HEK293 (cell line): Measurements from ENCODE around the gene HTT.

Source experiments
- CTCF ChIA-PET: fragments of 350-600 bp; formaldehyde crosslinking; extraction: SDS; loops from one replicate; lab custom pipeline; 2021; ENCODE audit warnings: antibody characterized with exemption; lab: Yijun Ruan, JAX
- POLR2A ChIA-PET: fragments of 300-600 bp; formaldehyde crosslinking; extraction: SDS; loops from one replicate; lab custom pipeline; 2020; ENCODE audit warnings: antibody characterized with exemption, inconsistent platforms; lab: Yijun Ruan, JAX
- H3K27ac ChIP-seq: fragments of 200-500 bp; sonication (Bioruptor generic); 2 replicates; pipeline ENCODE4 v1.5.1; 2014; ENCODE audit warnings: low read depth, low read length, control low read depth, inconsistent platforms; ENCODE audit errors: extremely low read depth
- H3K36me3 ChIP-seq, 2 experiments: fragments of 200-500 bp in 1 of 2; sonication (Bioruptor generic) in 1 of 2; 1 replicate in 1 of 2; 2 replicates in 1 of 2; pipeline ENCODE4 v1.5.1; 2014 to 2017; ENCODE audit warnings: inconsistent platforms in 2 of 2, low read length in 2 of 2; ENCODE audit not compliant: control insufficient read depth in 2 of 2, insufficient read depth in 1 of 2
- H3K4me1 ChIP-seq: fragments of 200-500 bp; sonication (Bioruptor generic); 2 replicates; pipeline ENCODE4 v1.5.1; 2014; ENCODE audit warnings: mild to moderate bottlenecking, low read length, inconsistent platforms; ENCODE audit not compliant: control insufficient read depth, insufficient read depth
- H3K4me3 ChIP-seq: 2 replicates; pipeline ENCODE4 v1.5.1; 2011; ENCODE audit warnings: low read depth, mild to moderate bottlenecking, control low read depth, low read length, moderate library complexity
- H3K9me3 ChIP-seq: fragments of 200-500 bp; sonication (Bioruptor generic); 2 replicates; pipeline ENCODE4 v1.5.1; 2014; ENCODE audit warnings: low read depth, low read length, inconsistent platforms; ENCODE audit not compliant: control insufficient read depth, insufficient read depth
- BCL11A ChIP-seq: fragments of 450-650 bp; formaldehyde crosslinking; IDR thresholded peaks from 2 replicates; pipeline ENCODE4 v1.5.1; 2016; ENCODE audit warnings: low read depth, missing biosample characterization, missing genetic modification characterization
- GLIS2 ChIP-seq: fragments of 450-650 bp; formaldehyde crosslinking; IDR thresholded peaks from 2 replicates; pipeline ENCODE4 v1.5.1; 2016; ENCODE audit warnings: missing biosample characterization, missing genetic modification characterization
- KLF16 ChIP-seq: fragments of 450-650 bp; formaldehyde crosslinking; IDR thresholded peaks from 2 replicates; pipeline ENCODE4 v1.5.1; 2017; ENCODE audit warnings: missing biosample characterization, missing genetic modification characterization
- KLF8 ChIP-seq: fragments of 450-650 bp; formaldehyde crosslinking; IDR thresholded peaks from 2 replicates; pipeline ENCODE4 v1.5.1; 2016; ENCODE audit warnings: missing biosample characterization, missing genetic modification characterization
- MYNN ChIP-seq: fragments of 450-650 bp; formaldehyde crosslinking; IDR thresholded peaks from 2 replicates; pipeline ENCODE4 v1.5.1; 2016; ENCODE audit warnings: missing biosample characterization, missing genetic modification characterization, borderline replicate concordance
- OSR2 ChIP-seq: fragments of 450-650 bp; formaldehyde crosslinking; IDR thresholded peaks from 2 replicates; pipeline ENCODE4 v1.5.1; 2016; ENCODE audit warnings: missing biosample characterization, missing genetic modification characterization
- RBAK ChIP-seq: fragments of 450-650 bp; formaldehyde crosslinking; IDR thresholded peaks from 2 replicates; pipeline ENCODE4 v1.5.1; 2016; ENCODE audit warnings: missing biosample characterization, missing genetic modification characterization
- SALL2 ChIP-seq: fragments of 450-650 bp; formaldehyde crosslinking; IDR thresholded peaks from 2 replicates; pipeline ENCODE4 v1.5.0; 2017; ENCODE audit warnings: missing biosample characterization, mild to moderate bottlenecking, missing genetic modification characterization, borderline replicate concordance
- SCRT2 ChIP-seq: fragments of 450-650 bp; formaldehyde crosslinking; IDR thresholded peaks from 2 replicates; pipeline ENCODE4 v1.5.1; 2016; ENCODE audit warnings: missing biosample characterization, missing genetic modification characterization
- SP2 ChIP-seq: fragments of 450-650 bp; formaldehyde crosslinking; IDR thresholded peaks from 2 replicates; pipeline ENCODE4 v1.5.1; 2016; ENCODE audit warnings: missing biosample characterization, missing genetic modification characterization
- ZBTB21 ChIP-seq: fragments of 450-650 bp; formaldehyde crosslinking; IDR thresholded peaks from 2 replicates; pipeline ENCODE4 v1.5.1; 2017; ENCODE audit warnings: missing biosample characterization, missing genetic modification characterization
- ZIC2 ChIP-seq: fragments of 450-650 bp; formaldehyde crosslinking; IDR thresholded peaks from 2 replicates; pipeline ENCODE4 v1.5.1; 2016; ENCODE audit warnings: missing biosample characterization, missing genetic modification characterization
- ZNF19 ChIP-seq: fragments of 450-650 bp; formaldehyde crosslinking; IDR thresholded peaks from 2 replicates; pipeline ENCODE4; 2016; ENCODE audit warnings: missing biosample characterization, missing genetic modification characterization, low read depth
- ZNF2 ChIP-seq: fragments of 450-650 bp; formaldehyde crosslinking; IDR thresholded peaks from 2 replicates; pipeline ENCODE4 v1.5.1; 2016; ENCODE audit warnings: missing biosample characterization, missing genetic modification characterization
- ZNF341 ChIP-seq: fragments of 450-650 bp; formaldehyde crosslinking; IDR thresholded peaks from 2 replicates; pipeline ENCODE4; 2016; ENCODE audit warnings: low read depth, missing biosample characterization, missing genetic modification characterization
- ZNF560 ChIP-seq: fragments of 450-650 bp; formaldehyde crosslinking; IDR thresholded peaks from 2 replicates; pipeline ENCODE4 v1.5.1; 2017; ENCODE audit warnings: missing biosample characterization, missing genetic modification characterization, borderline replicate concordance
- ZNF629 ChIP-seq: fragments of 450-650 bp; formaldehyde crosslinking; IDR thresholded peaks from 2 replicates; pipeline ENCODE4 v1.5.1; 2017; ENCODE audit warnings: missing biosample characterization, missing genetic modification characterization
- ZNF830 ChIP-seq: fragments of 450-650 bp; IDR thresholded peaks from 2 replicates; pipeline ENCODE4 v1.5.0; 2018; ENCODE audit warnings: missing biosample characterization, missing genetic modification characterization, low read depth, mild to moderate bottlenecking, moderate library complexity
- TF ChIP-seq, protein P1 (sequence below): fragments of 450-650 bp; formaldehyde crosslinking; IDR thresholded peaks from 2 replicates; pipeline ENCODE4 v1.5.1; 2016; ENCODE audit warnings: missing biosample characterization, missing genetic modification characterization
- TF ChIP-seq, protein P2 (sequence below): fragments of 450-650 bp; formaldehyde crosslinking; IDR thresholded peaks from 2 replicates; pipeline ENCODE4 v1.5.1; 2016; ENCODE audit warnings: missing biosample characterization, missing genetic modification characterization

Gene HTT

DNA sequence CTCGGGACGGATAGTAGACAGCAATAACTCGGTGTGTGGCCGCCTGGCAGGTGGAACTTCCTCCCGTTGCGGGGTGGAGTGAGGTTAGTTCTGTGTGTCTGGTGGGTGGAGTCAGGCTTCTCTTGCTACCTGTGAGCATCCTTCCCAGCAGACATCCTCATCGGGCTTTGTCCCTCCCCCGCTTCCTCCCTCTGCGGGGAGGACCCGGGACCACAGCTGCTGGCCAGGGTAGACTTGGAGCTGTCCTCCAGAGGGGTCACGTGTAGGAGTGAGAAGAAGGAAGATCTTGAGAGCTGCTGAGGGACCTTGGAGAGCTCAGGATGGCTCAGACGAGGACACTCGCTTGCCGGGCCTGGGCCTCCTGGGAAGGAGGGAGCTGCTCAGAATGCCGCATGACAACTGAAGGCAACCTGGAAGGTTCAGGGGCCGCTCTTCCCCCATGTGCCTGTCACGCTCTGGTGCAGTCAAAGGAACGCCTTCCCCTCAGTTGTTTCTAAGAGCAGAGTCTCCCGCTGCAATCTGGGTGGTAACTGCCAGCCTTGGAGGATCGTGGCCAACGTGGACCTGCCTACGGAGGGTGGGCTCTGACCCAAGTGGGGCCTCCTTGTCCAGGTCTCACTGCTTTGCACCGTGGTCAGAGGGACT is 168.8 kb downstream of the HTT start:
- no peaks in the 10 kb centered on the region for H3K4me1 ChIP-seq
- CTCF ChIA-PET = interaction anchor here (1.2 kb wide), 1 partner anchor 200 kb away, joined by 3 read pairs; no protein-coding TSS in a partner anchor
- TF ChIP-seq, protein P1, sequence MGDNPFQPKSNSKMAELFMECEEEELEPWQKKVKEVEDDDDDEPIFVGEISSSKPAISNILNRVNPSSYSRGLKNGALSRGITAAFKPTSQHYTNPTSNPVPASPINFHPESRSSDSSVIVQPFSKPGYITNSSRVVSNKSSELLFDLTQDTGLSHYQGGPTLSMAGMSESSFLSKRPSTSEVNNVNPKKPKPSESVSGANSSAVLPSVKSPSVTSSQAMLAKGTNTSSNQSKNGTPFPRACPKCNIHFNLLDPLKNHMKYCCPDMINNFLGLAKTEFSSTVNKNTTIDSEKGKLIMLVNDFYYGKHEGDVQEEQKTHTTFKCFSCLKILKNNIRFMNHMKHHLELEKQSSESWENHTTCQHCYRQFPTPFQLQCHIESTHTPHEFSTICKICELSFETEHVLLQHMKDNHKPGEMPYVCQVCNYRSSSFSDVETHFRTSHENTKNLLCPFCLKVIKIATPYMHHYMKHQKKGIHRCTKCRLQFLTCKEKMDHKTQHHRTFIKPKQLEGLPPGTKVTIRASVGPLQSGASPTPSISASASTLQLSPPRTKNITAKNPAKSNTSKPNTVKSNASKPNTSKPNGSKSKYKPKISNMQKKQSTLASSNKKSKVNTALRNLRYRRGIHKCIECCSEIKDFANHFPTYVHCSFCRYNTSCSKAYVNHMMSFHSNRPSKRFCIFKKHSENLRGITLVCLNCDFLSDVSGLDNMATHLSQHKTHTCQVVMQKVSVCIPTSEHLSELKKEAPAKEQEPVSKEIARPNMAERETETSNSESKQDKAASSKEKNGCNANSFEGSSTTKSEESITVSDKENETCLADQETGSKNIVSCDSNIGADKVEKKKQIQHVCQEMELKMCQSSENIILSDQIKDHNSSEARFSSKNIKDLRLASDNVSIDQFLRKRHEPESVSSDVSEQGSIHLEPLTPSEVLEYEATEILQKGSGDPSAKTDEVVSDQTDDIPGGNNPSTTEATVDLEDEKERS = no peak
- no peak for TF ChIP-seq GLIS2
- TF ChIP-seq ZNF830 (tag by site-specific recombination) = no peak
- no peak for TF ChIP-seq RBAK
- TF ChIP-seq ZNF341 (tag by site-specific recombination) = no peak
- TF ChIP-seq, protein P2, sequence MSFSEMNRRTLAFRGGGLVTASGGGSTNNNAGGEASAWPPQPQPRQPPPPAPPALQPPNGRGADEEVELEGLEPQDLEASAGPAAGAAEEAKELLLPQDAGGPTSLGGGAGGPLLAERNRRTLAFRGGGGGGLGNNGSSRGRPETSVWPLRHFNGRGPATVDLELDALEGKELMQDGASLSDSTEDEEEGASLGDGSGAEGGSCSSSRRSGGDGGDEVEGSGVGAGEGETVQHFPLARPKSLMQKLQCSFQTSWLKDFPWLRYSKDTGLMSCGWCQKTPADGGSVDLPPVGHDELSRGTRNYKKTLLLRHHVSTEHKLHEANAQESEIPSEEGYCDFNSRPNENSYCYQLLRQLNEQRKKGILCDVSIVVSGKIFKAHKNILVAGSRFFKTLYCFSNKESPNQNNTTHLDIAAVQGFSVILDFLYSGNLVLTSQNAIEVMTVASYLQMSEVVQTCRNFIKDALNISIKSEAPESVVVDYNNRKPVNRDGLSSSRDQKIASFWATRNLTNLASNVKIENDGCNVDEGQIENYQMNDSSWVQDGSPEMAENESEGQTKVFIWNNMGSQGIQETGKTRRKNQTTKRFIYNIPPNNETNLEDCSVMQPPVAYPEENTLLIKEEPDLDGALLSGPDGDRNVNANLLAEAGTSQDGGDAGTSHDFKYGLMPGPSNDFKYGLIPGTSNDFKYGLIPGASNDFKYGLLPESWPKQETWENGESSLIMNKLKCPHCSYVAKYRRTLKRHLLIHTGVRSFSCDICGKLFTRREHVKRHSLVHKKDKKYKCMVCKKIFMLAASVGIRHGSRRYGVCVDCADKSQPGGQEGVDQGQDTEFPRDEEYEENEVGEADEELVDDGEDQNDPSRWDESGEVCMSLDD (tag by site-specific recombination) = no peak
- no peak for TF ChIP-seq ZNF560 (tag by site-specific recombination)
- TF ChIP-seq ZNF19 (tag by site-specific recombination) = no peak
- TF ChIP-seq SALL2 (tag by site-specific recombination) = no peak
- TF ChIP-seq BCL11A (tag by site-specific recombination) = no peak
- TF ChIP-seq, all 188 proteins: peak for 0
- Histone ChIP-seq H3K27ac (no peak overlapping the region), H3K9me3 (no peaks in the 10 kb centered on the region), H3K36me3 (peaks cover 0 to 49% of the 10 kb centered on the region in 2 experiments; a peak in 1 of 3 replicates), H3K4me3 (no peak overlapping the region)
- POLR2A ChIA-PET = no interaction called here

DNA sequence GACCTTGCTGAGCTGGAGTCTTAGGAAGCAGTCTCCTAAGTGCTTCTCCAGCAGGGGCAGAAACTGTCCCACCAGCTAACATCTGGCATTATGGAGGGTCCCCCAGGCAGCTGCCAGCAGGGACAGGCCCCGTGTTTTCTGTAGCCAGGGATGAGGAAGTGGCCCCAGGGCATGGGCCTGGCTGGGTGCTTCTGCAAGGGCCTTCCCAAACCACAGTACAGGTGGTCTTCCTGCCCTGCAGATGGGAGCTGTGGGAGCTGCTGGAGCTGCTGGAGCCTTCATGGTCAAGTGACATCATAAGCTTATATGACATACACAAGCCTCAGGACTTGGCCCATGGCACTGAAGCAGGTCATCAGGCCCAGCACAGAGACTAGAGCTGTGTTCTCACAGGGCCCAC is 169.5 kb downstream of the HTT start:
- POLR2A ChIA-PET = interaction anchor here (0.6 kb wide), 1 partner anchor 444 kb away, joined by 3 read pairs; no protein-coding TSS in a partner anchor
- CTCF ChIA-PET = interaction anchor here (1.2 kb wide), 1 partner anchor 199 kb away, joined by 3 read pairs; no protein-coding TSS in a partner anchor

DNA sequence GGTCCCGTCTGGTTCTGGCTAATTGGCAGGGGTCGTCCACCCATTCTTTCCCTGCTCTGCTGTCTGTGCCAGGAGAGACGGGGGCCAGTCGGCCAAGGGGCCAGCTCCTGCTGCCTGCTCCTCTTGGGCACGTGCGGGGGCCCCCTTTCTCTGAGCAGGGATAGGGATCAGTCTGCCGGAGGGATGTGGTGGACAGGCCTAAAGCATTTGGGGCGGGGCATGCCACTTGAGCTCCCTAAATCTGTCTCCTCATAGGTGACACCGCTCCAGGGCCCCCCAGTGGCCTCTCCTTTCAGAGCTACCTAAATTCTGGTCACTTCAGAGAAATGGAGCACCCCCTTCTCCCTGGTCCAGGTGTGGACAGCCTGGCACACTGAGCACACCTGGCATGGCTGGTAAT is 170.3 kb downstream of the HTT start:
- Histone ChIP-seq H3K9me3 (no peaks in the 10 kb centered on the region), H3K36me3 (peaks cover 0 to 36% of the 10 kb centered on the region in 2 experiments; a peak in 1 of 3 replicates), H3K27ac (no peak overlapping the region), H3K4me1 (no peaks in the 10 kb centered on the region), H3K4me3 (no peak overlapping the region)
- no peak for TF ChIP-seq SCRT2
- POLR2A ChIA-PET = no interaction called here
- CTCF ChIA-PET = no interaction called here

More for the DNA sequence above, 169.5 kb downstream of the HTT start:
- TF ChIP-seq SP2 (tag by site-specific recombination) (no peak), KLF8 (tag by site-specific recombination) (no peak), KLF16 (tag by site-specific recombination) (no peak), ZBTB21 (tag by site-specific recombination) (no peak), ZIC2 (tag by site-specific recombination) (peak; percentile 77), ZNF629 (tag by site-specific recombination) (peak; percentile 28; the same call in 1 of the 2 replicates), ZNF2 (tag by site-specific recombination) (no peak), OSR2 (tag by site-specific recombination) (no peak), MYNN (tag by site-specific recombination) (no peak)
- TF ChIP-seq, all 188 proteins: peak for 2
- Histone ChIP-seq H3K27ac (no peak overlapping the region), H3K4me3 (no peak overlapping the region), H3K36me3 (peaks cover 0 to 43% of the 10 kb centered on the region in 2 experiments; a peak in 1 of 3 replicates), H3K9me3 (no peaks in the 10 kb centered on the region), H3K4me1 (no peaks in the 10 kb centered on the region)
